Measurements from ENCODE around the gene S100B.
"Not testable (repeated sequence)": the region's sequence is repeated elsewhere in the genome, so short reads cannot be mapped to it uniquely, and the experiment has no call there.

S100B gene

GRCh38 chr21:46633566-46633965 is 28.7 kb upstream of the S100B start:
- Histone ChIP-seq H3K9ac (no peak overlapping the region), H3K4me3 (IDR thresholded peaks at IDR 0.05; ENCODE audit: insufficient read depth, low read depth, low read length) (no peak overlapping the region), H3K4me1 (ENCODE audit: low read depth, poor library complexity, severe bottlenecking) (peaks cover 22% of the 10 kb centered on the region), H3K36me3 (ENCODE audit: insufficient read depth) (no peaks in the 10 kb centered on the region), H2AFZ (ENCODE audit: low read depth) (no peak overlapping the region), H3K79me2 (ENCODE audit: insufficient read depth, low read depth) (no peaks in the 10 kb centered on the region), H3K27me3 (ENCODE audit: insufficient read depth, low read depth) (no peaks in the 10 kb centered on the region), H3K4me2 (no peak overlapping the region), H3K27ac (no peak overlapping the region), H4K20me1 (ENCODE audit: insufficient read depth) (no peaks in the 10 kb centered on the region)
- no peak for TF ChIP-seq CTCF (conservative IDR thresholded peaks at IDR 0.05; ENCODE audit: low read depth, low read length)

DNA sequence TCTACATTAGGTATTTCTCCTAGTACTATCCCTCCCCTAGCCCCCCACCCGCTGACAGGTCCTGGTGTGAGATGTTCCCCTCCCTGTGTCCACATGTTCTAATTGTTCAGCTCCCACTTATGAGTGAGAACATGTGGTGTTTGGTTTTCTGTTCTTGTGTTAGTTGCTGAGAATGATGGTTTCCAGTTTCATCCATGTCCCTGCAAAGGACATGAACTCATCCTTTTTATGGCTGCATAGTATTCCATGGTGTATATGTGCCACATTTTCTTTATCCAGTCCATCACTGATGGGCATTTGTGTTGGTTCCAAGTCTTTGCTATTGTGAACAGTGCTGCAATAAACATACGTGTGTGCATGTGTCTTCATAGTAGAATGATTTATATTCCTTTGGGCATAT is 26.0 kb upstream of the S100B start:
- H3K27ac ChIP-seq, result not testable (repeated sequence)

GRCh38 chr21:46628868-46629267 is 24.0 kb upstream of the S100B start:
- H3K9ac ChIP-seq, result no peak overlapping the region
- no peak overlapping the region for H3K4me3 ChIP-seq (IDR thresholded peaks at IDR 0.05; ENCODE audit: insufficient read depth, low read depth, low read length)
- no peaks in the 10 kb centered on the region for H3K4me1 ChIP-seq (ENCODE audit: low read depth, poor library complexity, severe bottlenecking)
- TF ChIP-seq CTCF (conservative IDR thresholded peaks at IDR 0.05; ENCODE audit: low read depth, low read length), result no peak
- H3K27ac ChIP-seq, result no peak overlapping the region
- H3K4me2 ChIP-seq, result no peak overlapping the region
- H2AFZ ChIP-seq (ENCODE audit: low read depth), result no peak overlapping the region
- H3K36me3 ChIP-seq (ENCODE audit: insufficient read depth), result no peaks in the 10 kb centered on the region
- no peaks in the 10 kb centered on the region for H3K79me2 ChIP-seq (ENCODE audit: insufficient read depth, low read depth)
- no peaks in the 10 kb centered on the region for H4K20me1 ChIP-seq (ENCODE audit: insufficient read depth)
- no peaks in the 10 kb centered on the region for H3K27me3 ChIP-seq (ENCODE audit: insufficient read depth, low read depth)

More for the DNA sequence above, 26.0 kb upstream of the S100B start:
- not testable (repeated sequence) for H2AFZ ChIP-seq (ENCODE audit: low read depth); H3K4me2 ChIP-seq; H4K20me1 ChIP-seq (ENCODE audit: insufficient read depth); H3K9ac ChIP-seq; H3K79me2 ChIP-seq (ENCODE audit: insufficient read depth, low read depth); H3K4me1 ChIP-seq (ENCODE audit: low read depth, poor library complexity, severe bottlenecking); H3K4me3 ChIP-seq (IDR thresholded peaks at IDR 0.05; ENCODE audit: insufficient read depth, low read depth, low read length); H3K36me3 ChIP-seq (ENCODE audit: insufficient read depth); H3K27me3 ChIP-seq (ENCODE audit: insufficient read depth, low read depth)

- no peaks in the 10 kb centered on the region for H3K27me3 ChIP-seq (ENCODE audit: insufficient read depth, low read depth)
- H3K4me1 ChIP-seq (ENCODE audit: low read depth, poor library complexity, severe bottlenecking), result no peaks in the 10 kb centered on the region
- H3K36me3 ChIP-seq (ENCODE audit: insufficient read depth), result no peaks in the 10 kb centered on the region
- H3K27ac ChIP-seq, result no peak overlapping the region
- TF ChIP-seq CTCF (conservative IDR thresholded peaks at IDR 0.05; ENCODE audit: low read depth, low read length), result no peak
- no peaks in the 10 kb centered on the region for H4K20me1 ChIP-seq (ENCODE audit: insufficient read depth)
- H2AFZ ChIP-seq (ENCODE audit: low read depth), result no peak overlapping the region
- H3K4me3 ChIP-seq (IDR thresholded peaks at IDR 0.05; ENCODE audit: insufficient read depth, low read depth, low read length), result no peak overlapping the region
- no peaks in the 10 kb centered on the region for H3K79me2 ChIP-seq (ENCODE audit: insufficient read depth, low read depth)
- no peak overlapping the region for H3K9ac ChIP-seq
- no peak overlapping the region for H3K4me2 ChIP-seq
Observed at GRCh38 chr21:46627726-46628125, 22.8 kb upstream of the S100B start.

DNA sequence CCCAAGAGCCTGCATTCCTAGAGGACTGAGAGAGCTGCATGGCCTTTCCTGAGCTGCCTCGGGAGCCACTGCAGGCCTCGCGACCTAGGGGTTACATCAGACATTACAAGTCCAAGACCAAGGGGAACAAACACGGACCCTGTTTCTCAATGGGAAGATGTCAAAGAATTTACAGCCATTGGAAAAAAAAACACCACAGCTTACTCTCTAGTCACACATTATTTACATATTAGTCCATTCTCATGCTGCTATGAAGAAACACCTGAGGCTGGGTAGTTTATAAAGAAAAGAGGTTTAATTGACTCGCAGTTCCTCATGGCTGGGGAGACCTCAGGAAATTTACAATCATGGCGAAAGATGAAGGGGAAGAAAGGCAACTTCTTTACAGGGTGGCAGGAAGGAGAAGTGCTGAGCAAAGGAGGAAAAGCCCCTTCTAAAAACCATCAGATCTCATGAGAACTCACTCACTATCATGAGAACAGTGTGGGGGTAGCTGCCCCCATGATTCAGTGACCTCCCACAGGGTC is 22.2 kb upstream of the S100B start:
- H3K27ac ChIP-seq, result no peak overlapping the region
- no peak overlapping the region for H3K4me2 ChIP-seq

More for the DNA sequence above, 22.2 kb upstream of the S100B start:
- no peak overlapping the region for H2AFZ ChIP-seq (ENCODE audit: low read depth)
- no peak overlapping the region for H3K9ac ChIP-seq
- no peaks in the 10 kb centered on the region for H3K79me2 ChIP-seq (ENCODE audit: insufficient read depth, low read depth)
- no peaks in the 10 kb centered on the region for H4K20me1 ChIP-seq (ENCODE audit: insufficient read depth)
- no peak for TF ChIP-seq CTCF (conservative IDR thresholded peaks at IDR 0.05; ENCODE audit: low read depth, low read length)
- no peaks in the 10 kb centered on the region for H3K36me3 ChIP-seq (ENCODE audit: insufficient read depth)
- no peaks in the 10 kb centered on the region for H3K27me3 ChIP-seq (ENCODE audit: insufficient read depth, low read depth)
- no peaks in the 10 kb centered on the region for H3K4me1 ChIP-seq (ENCODE audit: low read depth, poor library complexity, severe bottlenecking)
- H3K4me3 ChIP-seq (IDR thresholded peaks at IDR 0.05; ENCODE audit: insufficient read depth, low read depth, low read length), result no peak overlapping the region
